WERI-Rb-1 (cell line): ENCODE results near the gene PTPRCAP.
A peak's percentile ranks its signal among the peaks of the same experiment; 100 is the strongest.

ENCODE experiments used
- DNase-seq: peaks from one replicate; pipeline ENCODE4 v3.0.0-alpha.2; 2020
- H3K27ac ChIP-seq: fragments of 250-450 bp; sonication (Bioruptor Pico); 2 replicates; pipeline ENCODE4 v1.5.1; 2020; ENCODE audit warnings: mild to moderate bottlenecking, moderate library complexity
- H3K27me3 ChIP-seq: fragments of 250-450 bp; sonication (Bioruptor Pico); 2 replicates; pipeline ENCODE4 v1.5.1; 2021; ENCODE audit warnings: mild to moderate bottlenecking, low read depth, moderate library complexity; ENCODE audit not compliant: insufficient read depth, severe bottlenecking
- H3K36me3 ChIP-seq: fragments of 250-450 bp; sonication (Bioruptor Pico); 2 replicates; pipeline ENCODE4 v1.5.1; 2020; ENCODE audit warnings: mild to moderate bottlenecking, moderate library complexity
- H3K4me3 ChIP-seq: 2 replicates; pipeline ENCODE4 v1.5.1; 2011; ENCODE audit warnings: low read depth, mild to moderate bottlenecking, control low read depth, low read length
- H3K9me3 ChIP-seq: fragments of 250-450 bp; sonication (Bioruptor Pico); 2 replicates; pipeline ENCODE4 v1.5.1; 2021; ENCODE audit warnings: mild to moderate bottlenecking, moderate library complexity; ENCODE audit not compliant: severe bottlenecking
- CTCF ChIP-seq: IDR thresholded peaks from 2 replicates; pipeline ENCODE4 v1.5.1; 2011; ENCODE audit warnings: low read depth, mild to moderate bottlenecking, control low read depth, inconsistent platforms, low read length

PTPRCAP gene

GRCh38 chr11:67438158-67438902 is 848 bp upstream of the PTPRCAP start:
- DNase-seq = no peak
- H3K4me3 ChIP-seq = no peak overlapping the region
- no peaks in the 10 kb centered on the region for H3K9me3 ChIP-seq
- TF ChIP-seq CTCF = no peak
- peaks cover 58% of the 10 kb centered on the region for H3K36me3 ChIP-seq
- 0 out of 2 replicates have a peak overlapping the region, but pooled peaks have one; percentile 24 for H3K27ac ChIP-seq
- no peaks in the 10 kb centered on the region for H3K27me3 ChIP-seq

DNA sequence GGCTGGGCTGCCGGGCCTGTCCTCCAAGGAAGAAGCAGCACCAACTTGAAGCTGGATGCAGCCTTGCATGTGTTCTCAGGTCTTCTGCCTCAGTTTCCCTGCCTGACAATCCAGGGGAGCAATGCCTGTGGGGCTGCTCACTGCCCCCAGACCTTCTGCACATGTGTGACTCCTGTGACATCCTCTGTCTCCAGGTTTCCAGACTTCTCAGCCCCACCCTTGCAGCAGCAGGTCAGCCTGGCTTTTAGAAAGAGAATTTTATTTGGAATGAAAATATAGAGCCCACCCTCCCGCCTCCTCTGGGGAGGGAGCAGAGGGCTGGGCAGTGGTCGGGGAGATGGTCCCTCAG is 301 bp upstream of the PTPRCAP start:
- no peak for TF ChIP-seq CTCF
- H3K27ac ChIP-seq = no peak overlapping the region
- no peaks in the 10 kb centered on the region for H3K9me3 ChIP-seq
- no peak for DNase-seq
- peaks cover 64% of the 10 kb centered on the region for H3K36me3 ChIP-seq
- H3K27me3 ChIP-seq = no peaks in the 10 kb centered on the region
- no peak overlapping the region for H3K4me3 ChIP-seq

DNA sequence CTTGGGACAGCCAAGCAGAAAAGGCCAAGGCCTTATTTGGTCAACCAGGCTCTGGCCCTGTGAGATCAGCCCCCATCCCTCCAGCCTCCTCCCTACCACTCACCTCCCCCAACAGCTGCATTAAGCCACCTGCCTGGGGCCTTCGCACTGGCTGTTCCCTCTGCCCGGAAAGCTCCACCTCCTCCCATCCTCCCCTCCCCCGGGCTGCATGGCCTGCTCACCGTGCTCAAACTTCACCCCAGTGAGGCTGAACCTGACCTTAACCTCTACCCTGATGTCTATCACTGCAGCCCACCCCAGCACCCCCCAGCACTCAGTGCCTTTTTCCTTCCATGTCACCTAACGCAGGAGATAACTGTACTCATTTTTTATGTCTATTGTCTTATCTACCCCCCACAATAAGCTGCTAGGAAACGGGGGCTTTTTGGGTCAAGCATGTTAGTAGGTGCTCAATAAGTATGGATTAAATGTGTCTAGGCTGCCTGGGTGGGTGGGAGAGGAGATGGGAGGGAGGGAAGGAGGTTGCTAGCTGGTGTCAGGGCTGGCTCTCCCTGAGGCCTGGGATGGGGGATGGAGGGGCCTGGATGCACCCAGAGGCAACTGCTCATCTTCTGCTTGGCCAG is 912 bp downstream of the PTPRCAP start:
- Histone ChIP-seq H3K36me3 (peaks cover 76% of the 10 kb centered on the region), H3K27ac (peak overlapping the region; percentile 25)

DNA sequence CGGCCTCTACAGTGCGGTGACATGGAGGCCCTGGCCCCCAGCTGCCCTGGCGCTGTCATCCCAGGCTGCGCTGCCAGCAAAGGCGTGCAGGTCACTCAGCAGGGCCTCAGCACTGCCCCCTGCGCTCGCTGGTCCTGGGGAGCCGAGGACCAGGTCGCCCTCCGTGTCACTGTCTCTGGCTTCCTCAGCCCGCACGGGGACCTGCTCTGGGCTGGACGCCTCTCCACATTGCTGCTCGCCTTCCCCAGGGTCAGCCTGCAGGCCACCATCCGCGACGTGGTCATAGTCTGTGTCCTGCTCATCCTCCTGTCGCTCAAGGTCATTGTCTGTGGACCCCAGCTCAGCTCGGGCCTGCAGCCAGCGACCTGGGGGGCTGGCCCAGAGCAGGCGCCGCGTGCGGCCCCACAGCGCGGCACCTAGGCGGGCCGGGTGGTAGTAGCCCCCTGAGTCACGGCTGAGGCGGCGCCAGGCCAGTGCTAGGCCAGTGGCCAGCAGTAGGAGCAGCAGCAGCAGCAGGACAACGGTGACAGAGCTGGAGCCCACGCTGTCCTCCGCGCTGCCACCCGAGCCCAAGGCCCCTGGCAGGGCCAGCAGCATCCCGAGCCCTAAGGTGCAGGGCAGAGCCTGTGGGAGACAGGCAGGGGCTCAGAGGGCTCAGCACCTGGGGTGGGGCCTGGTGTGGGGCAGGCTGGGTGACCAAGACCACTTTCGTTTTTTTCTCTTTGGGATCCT is 1.6 kb downstream of the PTPRCAP start:
- H3K27ac ChIP-seq = peak overlapping the region; percentile 25
- no peak overlapping the region for H3K4me3 ChIP-seq
- no peak for TF ChIP-seq CTCF
- no peaks in the 10 kb centered on the region for H3K9me3 ChIP-seq
- no peaks in the 10 kb centered on the region for H3K27me3 ChIP-seq
- peaks cover 82% of the 10 kb centered on the region for H3K36me3 ChIP-seq
- no peak for DNase-seq

More for the DNA sequence above, 912 bp downstream of the PTPRCAP start:
- Histone ChIP-seq H3K4me3 (no peak overlapping the region), H3K27me3 (no peaks in the 10 kb centered on the region), H3K9me3 (no peaks in the 10 kb centered on the region)
- peak; percentile 43 for DNase-seq
- no peak for TF ChIP-seq CTCF

DNA sequence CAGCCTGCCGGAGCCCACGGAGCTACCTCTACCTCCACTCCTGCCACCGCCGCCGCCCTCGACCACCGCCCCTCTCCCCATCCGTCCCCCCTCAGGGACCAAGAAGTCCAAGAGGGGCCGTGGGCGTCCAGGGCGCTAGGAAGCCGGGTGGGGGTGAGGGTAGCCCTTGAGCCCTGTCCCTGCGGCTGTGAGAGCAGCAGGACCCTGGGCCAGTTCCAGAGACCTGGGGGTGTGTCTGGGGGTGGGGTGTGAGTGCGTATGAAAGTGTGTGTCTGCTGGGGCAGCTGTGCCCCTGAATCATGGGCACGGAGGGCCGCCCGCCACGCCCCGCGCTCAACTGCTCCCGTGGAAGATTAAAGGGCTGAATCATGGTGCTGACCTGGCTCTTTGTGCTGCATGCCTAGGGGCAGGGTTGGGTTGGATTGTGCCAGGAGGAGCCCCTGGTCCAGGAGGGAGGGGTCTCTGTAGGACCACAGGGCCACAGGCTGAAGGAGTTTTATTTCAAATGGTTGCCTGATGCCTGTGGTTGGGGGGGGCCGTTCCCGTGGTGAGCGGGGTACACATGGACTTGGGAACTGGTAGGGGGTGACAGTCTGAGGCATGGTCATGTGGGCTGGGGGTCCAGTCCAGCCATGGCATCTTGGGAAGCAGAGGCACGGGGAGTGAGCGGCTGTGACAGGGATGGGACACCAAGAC is 2.3 kb downstream of the PTPRCAP start:
- DNase-seq = no peak
- TF ChIP-seq CTCF = no peak
- no peaks in the 10 kb centered on the region for H3K9me3 ChIP-seq
- H3K27me3 ChIP-seq = no peaks in the 10 kb centered on the region
- H3K36me3 ChIP-seq = peaks cover 82% of the 10 kb centered on the region
- no peak overlapping the region for H3K27ac ChIP-seq
- no peak overlapping the region for H3K4me3 ChIP-seq
